ENCODE results near the gene PILRB. TPM values are rescaled to one million over a fixed set of nuclear protein-coding genes. Genes with fewer than 3 reads are reported as not detected.

Gene PILRB
- polyA plus RNA-seq, 1 donor from 2014 or later = 222 TPM

GRCh38 chr7:100413346-100413745 lies 55.4 kb downstream of the PILRB start:
- Histone ChIP-seq H3K36me3 (ENCODE audit: insufficient read depth, low read length) (no peaks in the 10 kb centered on the region), H3K27me3 (ENCODE audit: insufficient read depth, low read depth, low read length) (no peaks in the 10 kb centered on the region), H2AFZ (ENCODE audit: low read depth, low read length) (no peak overlapping the region), H3K4me3 (ENCODE audit: low read length) (no peak overlapping the region), H3F3A (ENCODE audit: insufficient read depth, low read length, poor library complexity, severe bottlenecking) (no peaks in the 10 kb centered on the region), H3K4me2 (ENCODE audit: low read length) (no peak overlapping the region), H3K9me3 (ENCODE audit: low read length) (no peaks in the 10 kb centered on the region), H3K9me2 (ENCODE audit: insufficient read depth, low read length) (no peaks in the 10 kb centered on the region), H3K27ac (ENCODE audit: low read length) (no peak overlapping the region), H3K79me2 (replicated peaks; ENCODE audit: insufficient read depth, low read length) (no peaks in the 10 kb centered on the region), H3K9ac (ENCODE audit: low read length) (no peak overlapping the region), H4K20me1 (ENCODE audit: insufficient read depth) (no peaks in the 10 kb centered on the region)
- TF ChIP-seq CTCF (IDR thresholded peaks at IDR 0.05; ENCODE audit: poor library complexity, severe bottlenecking) (no peak), EP300 (conservative IDR thresholded peaks at IDR 0.05; ENCODE audit: poor library complexity, severe bottlenecking) (no peak), EZH2 (IDR thresholded peaks at IDR 0.05; ENCODE audit: borderline replicate concordance, insufficient read depth, low read length, poor library complexity, severe bottlenecking) (no peak), POLR2AphosphoS5 (IDR thresholded peaks at IDR 0.05) (no peak), MXI1 (conservative IDR thresholded peaks at IDR 0.05; ENCODE audit: poor library complexity, severe bottlenecking) (no peak), TAF1 (IDR thresholded peaks at IDR 0.05; ENCODE audit: low read depth) (no peak), RAD21 (conservative IDR thresholded peaks at IDR 0.05) (no peak), REST (IDR thresholded peaks at IDR 0.05; ENCODE audit: borderline replicate concordance) (no peak), SMC3 (conservative IDR thresholded peaks at IDR 0.05; ENCODE audit: poor library complexity) (no peak)

GRCh38 chr7:100413889-100414288 lies 56.0 kb downstream of the PILRB start:
- H3K27ac ChIP-seq (ENCODE audit: low read length) = no peak overlapping the region
- no peaks in the 10 kb centered on the region for H3F3A ChIP-seq (ENCODE audit: insufficient read depth, low read length, poor library complexity, severe bottlenecking)
- no peak for TF ChIP-seq POLR2AphosphoS5 (IDR thresholded peaks at IDR 0.05)
- no peak for TF ChIP-seq SMC3 (conservative IDR thresholded peaks at IDR 0.05; ENCODE audit: poor library complexity)
- TF ChIP-seq TAF1 (IDR thresholded peaks at IDR 0.05; ENCODE audit: low read depth) = no peak
- TF ChIP-seq EP300 (conservative IDR thresholded peaks at IDR 0.05; ENCODE audit: poor library complexity, severe bottlenecking) = no peak
- no peaks in the 10 kb centered on the region for H3K27me3 ChIP-seq (ENCODE audit: insufficient read depth, low read depth, low read length)
- no peak overlapping the region for H3K4me2 ChIP-seq (ENCODE audit: low read length)
- H3K9me2 ChIP-seq (ENCODE audit: insufficient read depth, low read length) = no peaks in the 10 kb centered on the region
- H4K20me1 ChIP-seq (ENCODE audit: insufficient read depth) = no peaks in the 10 kb centered on the region
- H3K9ac ChIP-seq (ENCODE audit: low read length) = no peak overlapping the region
- no peaks in the 10 kb centered on the region for H3K9me3 ChIP-seq (ENCODE audit: low read length)
- no peak overlapping the region for H2AFZ ChIP-seq (ENCODE audit: low read depth, low read length)
- H3K36me3 ChIP-seq (ENCODE audit: insufficient read depth, low read length) = no peaks in the 10 kb centered on the region
- H3K4me3 ChIP-seq (ENCODE audit: low read length) = no peak overlapping the region
- H3K79me2 ChIP-seq (replicated peaks; ENCODE audit: insufficient read depth, low read length) = no peaks in the 10 kb centered on the region

- H3K36me3 ChIP-seq (ENCODE audit: insufficient read depth, low read length) = no peaks in the 10 kb centered on the region
- H2AFZ ChIP-seq (ENCODE audit: low read depth, low read length) = no peak overlapping the region
- no peak overlapping the region for H3K4me3 ChIP-seq (ENCODE audit: low read length)
- H3K27me3 ChIP-seq (ENCODE audit: insufficient read depth, low read depth, low read length) = no peaks in the 10 kb centered on the region
- H3F3A ChIP-seq (ENCODE audit: insufficient read depth, low read length, poor library complexity, severe bottlenecking) = no peaks in the 10 kb centered on the region
- H3K9ac ChIP-seq (ENCODE audit: low read length) = no peak overlapping the region
- H3K27ac ChIP-seq (ENCODE audit: low read length) = no peak overlapping the region
- no peaks in the 10 kb centered on the region for H3K9me2 ChIP-seq (ENCODE audit: insufficient read depth, low read length)
- no peaks in the 10 kb centered on the region for H3K9me3 ChIP-seq (ENCODE audit: low read length)
- no peak overlapping the region for H3K4me2 ChIP-seq (ENCODE audit: low read length)
- H3K79me2 ChIP-seq (replicated peaks; ENCODE audit: insufficient read depth, low read length) = no peaks in the 10 kb centered on the region
- TF ChIP-seq RAD21 (conservative IDR thresholded peaks at IDR 0.05) (no peak), SMC3 (conservative IDR thresholded peaks at IDR 0.05; ENCODE audit: poor library complexity) (no peak), EP300 (conservative IDR thresholded peaks at IDR 0.05; ENCODE audit: poor library complexity, severe bottlenecking) (no peak), EZH2 (IDR thresholded peaks at IDR 0.05; ENCODE audit: borderline replicate concordance, insufficient read depth, low read length, poor library complexity, severe bottlenecking) (no peak), POLR2AphosphoS5 (IDR thresholded peaks at IDR 0.05) (no peak), TAF1 (IDR thresholded peaks at IDR 0.05; ENCODE audit: low read depth) (no peak), CTCF (IDR thresholded peaks at IDR 0.05; ENCODE audit: poor library complexity, severe bottlenecking) (no peak), REST (IDR thresholded peaks at IDR 0.05; ENCODE audit: borderline replicate concordance) (no peak), MXI1 (conservative IDR thresholded peaks at IDR 0.05; ENCODE audit: poor library complexity, severe bottlenecking) (no peak)
- H4K20me1 ChIP-seq (ENCODE audit: insufficient read depth) = no peaks in the 10 kb centered on the region
Measured at GRCh38 chr7:100415448-100415847, 57.5 kb downstream of the PILRB start.

Measured in neural cell (in vitro differentiated cells).